Measurements from ENCODE around the gene ORAI3. TPM values are rescaled to one million over a fixed set of nuclear protein-coding genes. Genes with fewer than 3 reads are reported as not detected.

Gene ORAI3
- polyA plus RNA-seq, 4 donors, result 6.2 to 38.1 (median 8.6) TPM

DNA sequence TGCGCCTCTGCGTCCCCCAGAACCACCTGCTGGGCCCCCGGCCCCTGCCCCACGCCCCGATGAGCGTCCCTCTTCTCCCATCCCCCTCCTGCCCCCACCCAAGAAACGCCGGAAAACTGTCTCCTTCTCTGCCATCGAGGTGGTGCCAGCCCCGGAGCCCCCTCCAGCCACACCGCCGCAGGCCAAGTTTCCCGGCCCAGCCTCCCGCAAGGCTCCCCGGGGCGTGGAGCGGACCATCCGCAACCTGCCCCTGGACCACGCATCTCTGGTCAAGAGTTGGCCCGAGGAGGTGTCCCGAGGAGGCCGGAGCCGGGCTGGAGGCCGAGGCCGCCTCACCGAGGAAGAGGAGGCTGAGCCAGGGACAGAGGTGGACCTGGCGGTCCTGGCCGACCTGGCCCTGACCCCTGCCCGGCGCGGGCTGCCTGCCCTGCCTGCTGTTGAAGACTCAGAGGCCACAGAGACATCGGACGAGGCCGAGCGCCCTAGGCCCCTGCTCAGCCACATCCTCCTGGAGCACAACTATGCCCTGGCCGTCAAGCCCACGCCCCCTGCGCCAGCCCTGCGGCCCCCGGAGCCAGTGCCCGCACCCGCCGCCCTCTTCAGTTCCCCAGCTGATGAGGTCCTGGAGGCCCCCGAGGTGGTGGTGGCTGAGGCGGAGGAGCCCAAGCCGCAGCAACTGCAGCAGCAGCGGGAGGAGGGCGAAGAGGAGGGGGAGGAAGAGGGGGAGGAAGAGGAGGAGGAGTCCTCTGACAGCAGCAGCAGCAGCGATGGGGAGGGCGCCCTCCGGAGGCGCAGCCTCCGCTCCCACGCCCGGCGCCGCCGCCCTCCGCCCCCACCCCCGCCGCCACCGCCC is 30.5 kb downstream of the ORAI3 start:
- FAIRE-seq (no peak), DNase-seq (no peak)
- no peak overlapping the region for H3K27ac ChIP-seq (ENCODE audit: low read depth in 1 of 3, low read length in 2 of 3)
- H3K27me3 ChIP-seq (ENCODE audit: control insufficient read depth in 3 of 3, insufficient read depth in 3 of 3, low read length in 3 of 3), result no peaks in the 10 kb centered on the region
- 93% methylated on average over 49 to 62 of the region's 62 CpGs for WGBS, 3 donors
- H3K9me3 ChIP-seq (ENCODE audit: control insufficient read depth in 2 of 2, insufficient read depth in 1 of 2, low read depth in 1 of 2, low read length in 1 of 2), result no peaks in the 10 kb centered on the region
- no peak overlapping the region for H3K4me3 ChIP-seq (ENCODE audit: low read depth in 1 of 3, low read length in 3 of 3)
- H3K4me1 ChIP-seq (ENCODE audit: control insufficient read depth in 3 of 3, insufficient read depth in 2 of 3, low read depth in 1 of 3, low read length in 2 of 3), result no peaks in the 10 kb centered on the region
- H3K36me3 ChIP-seq (ENCODE audit: control insufficient read depth in 3 of 3, insufficient read depth in 2 of 3, low read depth in 1 of 3, low read length in 3 of 3), result peaks cover 13 to 94% (median 20%) of the 10 kb centered on the region in 3 donors

DNA sequence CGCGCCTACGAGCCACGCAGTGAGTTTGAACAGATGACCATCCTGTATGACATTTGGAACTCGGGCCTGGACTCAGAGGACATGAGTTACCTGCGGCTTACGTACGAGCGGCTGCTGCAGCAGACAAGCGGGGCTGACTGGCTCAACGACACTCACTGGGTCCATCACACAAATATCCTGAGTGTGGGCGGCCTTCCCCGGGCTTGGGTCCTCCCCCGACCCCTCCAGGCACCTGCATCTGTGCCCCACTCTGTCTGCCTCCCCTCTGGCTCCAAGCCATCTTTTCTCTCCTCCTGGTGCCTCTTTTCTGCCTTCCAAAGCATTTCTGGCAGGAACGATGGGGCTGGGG is 31.1 kb downstream of the ORAI3 start:
- Histone ChIP-seq H3K4me1 (ENCODE audit: control insufficient read depth in 3 of 3, insufficient read depth in 2 of 3, low read depth in 1 of 3, low read length in 2 of 3) (no peaks in the 10 kb centered on the region), H3K4me3 (ENCODE audit: low read depth in 1 of 3, low read length in 3 of 3) (no peak overlapping the region), H3K36me3 (ENCODE audit: control insufficient read depth in 3 of 3, insufficient read depth in 2 of 3, low read depth in 1 of 3, low read length in 3 of 3) (peaks cover 13 to 93% (median 20%) of the 10 kb centered on the region in 3 donors), H3K27me3 (ENCODE audit: control insufficient read depth in 3 of 3, insufficient read depth in 3 of 3, low read length in 3 of 3) (no peaks in the 10 kb centered on the region), H3K27ac (ENCODE audit: low read depth in 1 of 3, low read length in 2 of 3) (no peak overlapping the region), H3K9me3 (ENCODE audit: control insufficient read depth in 2 of 2, insufficient read depth in 1 of 2, low read depth in 1 of 2, low read length in 1 of 2) (no peaks in the 10 kb centered on the region)
- WGBS, 3 donors, result 86 to 93% (median 92%) methylated on average over 14 to 15 of the region's 15 CpGs
- FAIRE-seq (no peak), DNase-seq (no peak)

DNA sequence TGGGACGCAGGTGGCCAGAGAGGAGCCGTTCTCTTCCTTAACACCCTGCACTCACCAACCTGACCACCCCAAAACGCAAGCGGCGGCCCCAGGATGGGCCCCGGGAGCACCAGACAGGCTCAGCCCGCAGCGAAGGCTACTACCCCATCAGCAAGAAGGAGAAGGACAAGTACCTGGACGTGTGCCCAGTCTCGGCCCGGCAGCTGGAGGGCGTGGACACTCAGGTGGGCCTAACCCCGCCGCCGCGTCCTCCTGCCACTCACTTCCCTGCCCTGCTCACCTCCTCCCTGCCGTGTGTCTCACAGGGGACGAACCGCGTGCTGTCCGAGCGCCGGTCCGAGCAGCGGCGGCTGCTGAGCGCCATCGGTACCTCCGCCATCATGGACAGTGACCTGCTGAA is 31.6 kb downstream of the ORAI3 start:
- Histone ChIP-seq H3K27ac (ENCODE audit: low read depth in 1 of 3, low read length in 2 of 3) (no peak overlapping the region), H3K4me1 (ENCODE audit: control insufficient read depth in 3 of 3, insufficient read depth in 2 of 3, low read depth in 1 of 3, low read length in 2 of 3) (no peaks in the 10 kb centered on the region), H3K9me3 (ENCODE audit: control insufficient read depth in 2 of 2, insufficient read depth in 1 of 2, low read depth in 1 of 2, low read length in 1 of 2) (no peaks in the 10 kb centered on the region), H3K36me3 (ENCODE audit: control insufficient read depth in 3 of 3, insufficient read depth in 2 of 3, low read depth in 1 of 3, low read length in 3 of 3) (peaks cover 13 to 88% (median 20%) of the 10 kb centered on the region in 3 donors), H3K27me3 (ENCODE audit: control insufficient read depth in 3 of 3, insufficient read depth in 3 of 3, low read length in 3 of 3) (no peaks in the 10 kb centered on the region), H3K4me3 (ENCODE audit: low read depth in 1 of 3, low read length in 3 of 3) (no peak overlapping the region)
- no peak for DNase-seq
- 81 to 91% (median 89%) methylated on average over 27 to 29 of the region's 29 CpGs for WGBS, 3 donors
- FAIRE-seq, result no peak

DNA sequence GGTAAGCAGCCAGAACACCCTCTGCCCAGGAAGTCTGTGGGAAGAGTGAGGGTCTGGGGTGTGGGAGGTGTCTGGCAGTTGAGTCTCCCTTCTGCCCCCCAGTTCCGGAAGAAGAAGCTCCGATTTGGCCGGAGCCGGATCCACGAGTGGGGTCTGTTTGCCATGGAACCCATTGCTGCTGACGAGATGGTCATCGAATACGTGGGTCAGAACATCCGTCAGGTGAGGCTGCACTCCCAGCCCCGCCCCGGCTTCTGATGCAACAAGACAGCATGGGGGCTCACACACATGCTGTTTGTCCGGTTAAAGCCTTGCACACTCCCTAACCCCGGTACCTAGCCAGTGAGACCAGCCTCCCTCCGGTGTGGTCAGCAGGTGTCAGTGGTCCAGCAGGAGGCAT is 32.1 kb downstream of the ORAI3 start:
- 95 to 96% (median 95%) methylated on average over 14 of the region's 14 CpGs for WGBS, 3 donors
- no peak overlapping the region for H3K4me3 ChIP-seq (ENCODE audit: low read depth in 1 of 3, low read length in 3 of 3)
- peaks cover 0 to 5% (median 0%) of the 10 kb centered on the region in 3 donors for H3K4me1 ChIP-seq (ENCODE audit: control insufficient read depth in 3 of 3, insufficient read depth in 2 of 3, low read depth in 1 of 3, low read length in 2 of 3)
- H3K9me3 ChIP-seq (ENCODE audit: control insufficient read depth in 2 of 2, insufficient read depth in 1 of 2, low read depth in 1 of 2, low read length in 1 of 2), result no peaks in the 10 kb centered on the region
- peaks cover 13 to 87% (median 20%) of the 10 kb centered on the region in 3 donors for H3K36me3 ChIP-seq (ENCODE audit: control insufficient read depth in 3 of 3, insufficient read depth in 2 of 3, low read depth in 1 of 3, low read length in 3 of 3)
- no peaks in the 10 kb centered on the region for H3K27me3 ChIP-seq (ENCODE audit: control insufficient read depth in 3 of 3, insufficient read depth in 3 of 3, low read length in 3 of 3)
- FAIRE-seq (no peak), DNase-seq (no peak)
- H3K27ac ChIP-seq (ENCODE audit: low read depth in 1 of 3, low read length in 2 of 3), result no peak overlapping the region

DNA sequence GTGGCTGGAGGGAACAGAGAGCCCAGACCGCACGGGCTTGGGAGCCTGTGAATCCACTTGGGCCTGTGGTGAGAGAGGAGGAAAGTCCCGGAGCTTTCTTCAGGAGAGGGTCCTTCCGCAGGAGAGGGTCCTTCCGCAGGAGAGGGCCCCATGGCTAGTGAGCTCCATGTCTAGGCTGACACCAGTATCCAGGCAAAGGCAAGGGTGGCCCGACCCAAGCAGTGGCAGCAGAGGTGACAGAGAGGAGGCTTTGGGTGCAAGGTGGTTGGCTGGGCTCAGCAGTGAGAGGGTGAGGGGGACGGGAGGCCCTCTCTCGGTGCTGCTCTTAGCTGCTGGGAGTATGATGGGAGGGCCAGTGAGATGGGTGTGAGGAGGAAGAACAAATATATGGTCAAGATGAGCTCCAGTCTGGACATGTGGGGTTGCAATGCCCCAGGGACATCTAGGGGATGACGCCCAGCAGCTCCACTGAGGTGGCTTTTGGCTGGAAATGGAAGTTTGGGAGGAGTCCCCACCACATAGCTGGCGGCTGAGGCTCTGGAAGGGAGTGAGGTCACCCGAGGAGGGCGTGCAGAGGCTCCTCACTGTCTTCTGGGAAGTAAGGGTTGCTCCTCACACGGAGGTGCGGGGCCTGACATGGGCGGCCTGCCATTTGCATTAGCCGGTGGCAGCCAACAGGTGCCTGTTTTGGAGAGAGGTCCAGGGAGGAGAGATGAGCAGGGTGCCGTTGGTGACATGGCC is 33.9 kb downstream of the ORAI3 start:
- Histone ChIP-seq H3K4me1 (ENCODE audit: control insufficient read depth in 3 of 3, insufficient read depth in 2 of 3, low read depth in 1 of 3, low read length in 2 of 3) (peaks cover 0 to 8% (median 0%) of the 10 kb centered on the region in 3 donors), H3K27ac (ENCODE audit: low read depth in 1 of 3, low read length in 2 of 3) (no peak overlapping the region), H3K27me3 (ENCODE audit: control insufficient read depth in 3 of 3, insufficient read depth in 3 of 3, low read length in 3 of 3) (no peaks in the 10 kb centered on the region), H3K9me3 (ENCODE audit: control insufficient read depth in 2 of 2, insufficient read depth in 1 of 2, low read depth in 1 of 2, low read length in 1 of 2) (no peaks in the 10 kb centered on the region), H3K36me3 (ENCODE audit: control insufficient read depth in 3 of 3, insufficient read depth in 2 of 3, low read depth in 1 of 3, low read length in 3 of 3) (peaks cover 11 to 84% (median 17%) of the 10 kb centered on the region in 3 donors), H3K4me3 (ENCODE audit: low read depth in 1 of 3, low read length in 3 of 3) (no peak overlapping the region)
- FAIRE-seq, result no peak
- DNase-seq, result no peak
- WGBS, 3 donors, result 84 to 90% (median 85%) methylated on average over 17 of the region's 17 CpGs

DNA sequence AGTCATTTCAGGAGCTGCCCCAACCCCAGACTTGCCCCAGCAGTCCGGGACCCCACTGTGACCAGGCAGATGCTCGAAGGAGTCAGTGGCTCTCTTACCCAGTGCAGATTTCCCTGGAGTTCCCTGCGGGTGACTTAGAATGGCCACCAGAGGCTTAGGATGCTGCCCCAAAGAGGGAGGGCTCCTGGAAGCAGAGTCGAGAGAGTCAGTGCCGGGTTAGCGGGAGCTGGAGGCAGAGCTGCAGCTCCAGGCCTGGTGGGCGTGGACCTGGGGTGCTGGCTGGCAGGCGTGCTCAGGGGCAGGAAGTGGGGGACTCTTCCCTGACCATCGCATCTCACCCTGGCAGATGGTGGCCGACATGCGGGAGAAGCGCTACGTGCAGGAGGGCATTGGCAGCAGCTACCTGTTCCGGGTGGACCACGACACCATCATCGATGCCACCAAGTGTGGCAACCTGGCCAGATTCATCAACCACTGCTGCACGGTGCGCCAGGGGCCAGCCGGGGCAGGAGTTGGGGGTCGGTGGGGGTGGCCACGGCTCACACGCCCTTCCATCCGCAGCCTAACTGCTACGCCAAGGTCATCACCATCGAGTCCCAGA is 34.5 kb downstream of the ORAI3 start:
- WGBS, 3 donors, result 84 to 89% (median 85%) methylated on average over 24 to 25 of the region's 25 CpGs
- FAIRE-seq (no peak), DNase-seq (no peak)
- H3K27ac ChIP-seq (ENCODE audit: low read depth in 1 of 3, low read length in 2 of 3), result no peak overlapping the region
- H3K36me3 ChIP-seq (ENCODE audit: control insufficient read depth in 3 of 3, insufficient read depth in 2 of 3, low read depth in 1 of 3, low read length in 3 of 3), result peaks cover 9 to 82% (median 17%) of the 10 kb centered on the region in 3 donors
- H3K4me1 ChIP-seq (ENCODE audit: control insufficient read depth in 3 of 3, insufficient read depth in 2 of 3, low read depth in 1 of 3, low read length in 2 of 3), result peaks cover 0 to 8% (median 0%) of the 10 kb centered on the region in 3 donors
- no peaks in the 10 kb centered on the region for H3K27me3 ChIP-seq (ENCODE audit: control insufficient read depth in 3 of 3, insufficient read depth in 3 of 3, low read length in 3 of 3)
- no peak overlapping the region for H3K4me3 ChIP-seq (ENCODE audit: low read depth in 1 of 3, low read length in 3 of 3)
- no peaks in the 10 kb centered on the region for H3K9me3 ChIP-seq (ENCODE audit: control insufficient read depth in 2 of 2, insufficient read depth in 1 of 2, low read depth in 1 of 2, low read length in 1 of 2)

DNA sequence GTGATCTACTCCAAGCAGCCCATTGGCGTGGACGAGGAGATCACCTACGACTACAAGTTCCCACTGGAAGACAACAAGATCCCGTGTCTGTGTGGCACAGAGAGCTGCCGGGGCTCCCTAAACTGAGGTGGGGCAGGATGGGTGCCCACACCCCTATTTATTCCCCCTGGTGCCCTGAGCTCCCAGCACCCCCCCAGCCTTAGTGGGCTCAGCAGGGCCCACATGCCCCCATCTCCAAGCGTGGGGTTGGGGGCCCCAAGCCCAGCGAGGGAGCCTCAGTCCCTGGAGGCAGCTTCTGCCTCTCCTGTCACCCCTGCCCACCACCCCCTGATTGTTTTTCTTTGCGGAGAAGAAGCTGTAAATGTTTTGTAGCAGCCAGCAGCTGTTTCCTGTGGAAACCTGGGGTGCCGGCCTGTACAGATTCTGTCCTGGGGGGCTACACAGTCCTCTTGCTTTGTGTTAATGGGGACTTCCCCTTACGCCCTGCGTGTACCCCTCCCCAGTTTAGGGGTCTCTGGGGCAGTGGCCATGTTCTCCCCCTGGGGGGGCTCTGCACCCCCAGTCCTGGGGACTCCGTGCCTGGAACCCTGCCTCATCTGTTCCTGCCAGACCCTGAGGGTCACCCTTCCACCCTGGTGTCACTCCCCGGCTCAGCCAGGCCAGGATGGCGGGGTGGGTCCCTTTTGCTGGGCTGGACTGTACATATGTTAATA is 35.2 kb downstream of the ORAI3 start:
- peaks cover 9 to 82% (median 17%) of the 10 kb centered on the region in 3 donors for H3K36me3 ChIP-seq (ENCODE audit: control insufficient read depth in 3 of 3, insufficient read depth in 2 of 3, low read depth in 1 of 3, low read length in 3 of 3)
- H3K4me3 ChIP-seq (ENCODE audit: low read depth in 1 of 3, low read length in 3 of 3), result no peak overlapping the region
- H3K27ac ChIP-seq (ENCODE audit: low read depth in 1 of 3, low read length in 2 of 3), result no peak overlapping the region
- no peaks in the 10 kb centered on the region for H3K9me3 ChIP-seq (ENCODE audit: control insufficient read depth in 2 of 2, insufficient read depth in 1 of 2, low read depth in 1 of 2, low read length in 1 of 2)
- FAIRE-seq (no peak), DNase-seq (no peak)
- 82 to 86% (median 83%) methylated on average over 14 of the region's 14 CpGs for WGBS, 3 donors
- H3K4me1 ChIP-seq (ENCODE audit: control insufficient read depth in 3 of 3, insufficient read depth in 2 of 3, low read depth in 1 of 3, low read length in 2 of 3), result peaks cover 0 to 8% (median 0%) of the 10 kb centered on the region in 3 donors
- no peaks in the 10 kb centered on the region for H3K27me3 ChIP-seq (ENCODE audit: control insufficient read depth in 3 of 3, insufficient read depth in 3 of 3, low read length in 3 of 3)

Measured in small intestine (tissue), 7 donors.